ENCODE results near the gene KIAA1328.
A peak's percentile ranks its signal among the peaks of the same experiment; 100 is the strongest.

Gene KIAA1328

GRCh38 chr18:36934884-36935283, 106.0 kb downstream of the KIAA1328 start:
- Histone ChIP-seq H3K9me3 (ENCODE audit: control insufficient read depth, insufficient read depth, low read length) (no peaks in the 10 kb centered on the region), H3K36me3 (ENCODE audit: control insufficient read depth, insufficient read depth, low read length) (no peaks in the 10 kb centered on the region), H3K27me3 (ENCODE audit: control insufficient read depth, insufficient read depth, low read length) (no peaks in the 10 kb centered on the region), H3K4me3 (ENCODE audit: low read length) (no peak overlapping the region), H3K27ac (ENCODE audit: low read length) (no peak overlapping the region), H3K4me1 (ENCODE audit: control insufficient read depth, insufficient read depth, low read length) (no peaks in the 10 kb centered on the region)
- no peak for DNase-seq (ENCODE audit: low read depth, low spot score)
- no CpG with 5 or more reads among the region's 1 CpG for WGBS (ENCODE audit: insufficient coverage, insufficient read length)

- Histone ChIP-seq H3K27me3 (ENCODE audit: control insufficient read depth, insufficient read depth, low read length) (no peaks in the 10 kb centered on the region), H3K4me3 (ENCODE audit: low read length) (no peak overlapping the region), H3K4me1 (ENCODE audit: control insufficient read depth, insufficient read depth, low read length) (peaks cover 1% of the 10 kb centered on the region; the same call in 1 of the 2 replicates), H3K9me3 (ENCODE audit: control insufficient read depth, insufficient read depth, low read length) (no peaks in the 10 kb centered on the region), H3K36me3 (ENCODE audit: control insufficient read depth, insufficient read depth, low read length) (no peaks in the 10 kb centered on the region), H3K27ac (ENCODE audit: low read length) (no peak overlapping the region)
- no CpG with 5 or more reads among the region's 6 CpGs for WGBS (ENCODE audit: insufficient coverage, insufficient read length)
- DNase-seq (ENCODE audit: low read depth, low spot score) = no peak
These were observed 113.3 kb downstream of the KIAA1328 start for GRCh38 chr18:36942264-36942663.

- no peaks in the 10 kb centered on the region for H3K36me3 ChIP-seq (ENCODE audit: control insufficient read depth, insufficient read depth, low read length)
- H3K4me3 ChIP-seq (ENCODE audit: low read length) = no peak overlapping the region
- H3K4me1 ChIP-seq (ENCODE audit: control insufficient read depth, insufficient read depth, low read length) = peaks cover 1% of the 10 kb centered on the region; the same call in 1 of the 2 replicates
- no CpG with 5 or more reads among the region's 6 CpGs for WGBS (ENCODE audit: insufficient coverage, insufficient read length)
- no peak overlapping the region for H3K27ac ChIP-seq (ENCODE audit: low read length)
- peak; percentile 82 for DNase-seq (ENCODE audit: low read depth, low spot score)
- H3K9me3 ChIP-seq (ENCODE audit: control insufficient read depth, insufficient read depth, low read length) = no peaks in the 10 kb centered on the region
- H3K27me3 ChIP-seq (ENCODE audit: control insufficient read depth, insufficient read depth, low read length) = no peaks in the 10 kb centered on the region
These were observed 119.0 kb downstream of the KIAA1328 start for GRCh38 chr18:36947820-36948348.

- Histone ChIP-seq H3K4me1 (ENCODE audit: control insufficient read depth, insufficient read depth, low read length) (peaks cover 1% of the 10 kb centered on the region; the same call in 1 of the 2 replicates), H3K27ac (ENCODE audit: low read length) (no peak overlapping the region), H3K9me3 (ENCODE audit: control insufficient read depth, insufficient read depth, low read length) (no peaks in the 10 kb centered on the region), H3K4me3 (ENCODE audit: low read length) (no peak overlapping the region), H3K36me3 (ENCODE audit: control insufficient read depth, insufficient read depth, low read length) (no peaks in the 10 kb centered on the region), H3K27me3 (ENCODE audit: control insufficient read depth, insufficient read depth, low read length) (no peaks in the 10 kb centered on the region)
- WGBS (ENCODE audit: insufficient coverage, insufficient read length) = no CpG with 5 or more reads among the region's 4 CpGs
- DNase-seq (ENCODE audit: low read depth, low spot score) = no peak
These were observed 121.4 kb downstream of the KIAA1328 start for GRCh38 chr18:36950282-36950681.

GRCh38 chr18:36950960-36951359, 122.0 kb downstream of the KIAA1328 start:
- WGBS (ENCODE audit: insufficient coverage, insufficient read length) = no CpG with 5 or more reads among the region's 2 CpGs
- DNase-seq (ENCODE audit: low read depth, low spot score) = no peak
- no peak overlapping the region for H3K27ac ChIP-seq (ENCODE audit: low read length)
- no peaks in the 10 kb centered on the region for H3K27me3 ChIP-seq (ENCODE audit: control insufficient read depth, insufficient read depth, low read length)
- peaks cover 1% of the 10 kb centered on the region; the same call in 1 of the 2 replicates for H3K4me1 ChIP-seq (ENCODE audit: control insufficient read depth, insufficient read depth, low read length)
- H3K9me3 ChIP-seq (ENCODE audit: control insufficient read depth, insufficient read depth, low read length) = no peaks in the 10 kb centered on the region
- H3K36me3 ChIP-seq (ENCODE audit: control insufficient read depth, insufficient read depth, low read length) = no peaks in the 10 kb centered on the region
- no peak overlapping the region for H3K4me3 ChIP-seq (ENCODE audit: low read length)

- H3K36me3 ChIP-seq (ENCODE audit: control insufficient read depth, insufficient read depth, low read length) = no peaks in the 10 kb centered on the region
- no peaks in the 10 kb centered on the region; the same call in 1 of the 2 replicates for H3K4me1 ChIP-seq (ENCODE audit: control insufficient read depth, insufficient read depth, low read length)
- no peak overlapping the region for H3K27ac ChIP-seq (ENCODE audit: low read length)
- H3K9me3 ChIP-seq (ENCODE audit: control insufficient read depth, insufficient read depth, low read length) = no peaks in the 10 kb centered on the region
- no peaks in the 10 kb centered on the region for H3K27me3 ChIP-seq (ENCODE audit: control insufficient read depth, insufficient read depth, low read length)
- DNase-seq (ENCODE audit: low read depth, low spot score) = no peak
- no CpG with 5 or more reads among the region's 1 CpG for WGBS (ENCODE audit: insufficient coverage, insufficient read length)
- no peak overlapping the region for H3K4me3 ChIP-seq (ENCODE audit: low read length)
These were observed 124.1 kb downstream of the KIAA1328 start for GRCh38 chr18:36953047-36953446.

GRCh38 chr18:36960038-36960437, 131.1 kb downstream of the KIAA1328 start:
- H3K9me3 ChIP-seq (ENCODE audit: control insufficient read depth, insufficient read depth, low read length) = no peaks in the 10 kb centered on the region
- WGBS (ENCODE audit: insufficient coverage, insufficient read length) = no CpG with 5 or more reads among the region's 9 CpGs
- no peaks in the 10 kb centered on the region for H3K36me3 ChIP-seq (ENCODE audit: control insufficient read depth, insufficient read depth, low read length)
- H3K4me1 ChIP-seq (ENCODE audit: control insufficient read depth, insufficient read depth, low read length) = no peaks in the 10 kb centered on the region
- DNase-seq (ENCODE audit: low read depth, low spot score) = no peak
- no peaks in the 10 kb centered on the region for H3K27me3 ChIP-seq (ENCODE audit: control insufficient read depth, insufficient read depth, low read length)
- no peak overlapping the region for H3K4me3 ChIP-seq (ENCODE audit: low read length)
- H3K27ac ChIP-seq (ENCODE audit: low read length) = no peak overlapping the region

GRCh38 chr18:36963464-36963863, 134.5 kb downstream of the KIAA1328 start:
- no peaks in the 10 kb centered on the region for H3K4me1 ChIP-seq (ENCODE audit: control insufficient read depth, insufficient read depth, low read length)
- no peaks in the 10 kb centered on the region for H3K9me3 ChIP-seq (ENCODE audit: control insufficient read depth, insufficient read depth, low read length)
- H3K27me3 ChIP-seq (ENCODE audit: control insufficient read depth, insufficient read depth, low read length) = no peaks in the 10 kb centered on the region
- H3K27ac ChIP-seq (ENCODE audit: low read length) = no peak overlapping the region
- H3K4me3 ChIP-seq (ENCODE audit: low read length) = no peak overlapping the region
- no peaks in the 10 kb centered on the region for H3K36me3 ChIP-seq (ENCODE audit: control insufficient read depth, insufficient read depth, low read length)
- WGBS (ENCODE audit: insufficient coverage, insufficient read length) = no CpG with 5 or more reads among the region's 2 CpGs
- DNase-seq (ENCODE audit: low read depth, low spot score) = no peak

- Histone ChIP-seq H3K4me3 (ENCODE audit: low read length) (no peak overlapping the region), H3K9me3 (ENCODE audit: control insufficient read depth, insufficient read depth, low read length) (no peaks in the 10 kb centered on the region), H3K4me1 (ENCODE audit: control insufficient read depth, insufficient read depth, low read length) (no peaks in the 10 kb centered on the region), H3K27me3 (ENCODE audit: control insufficient read depth, insufficient read depth, low read length) (no peaks in the 10 kb centered on the region), H3K36me3 (ENCODE audit: control insufficient read depth, insufficient read depth, low read length) (no peaks in the 10 kb centered on the region), H3K27ac (ENCODE audit: low read length) (no peak overlapping the region)
- DNase-seq (ENCODE audit: low read depth, low spot score) = no peak
- no CpG with 5 or more reads among the region's 3 CpGs for WGBS (ENCODE audit: insufficient coverage, insufficient read length)
These were observed 145.8 kb downstream of the KIAA1328 start for GRCh38 chr18:36974686-36975085.

GRCh38 chr18:36977121-36977520, 148.2 kb downstream of the KIAA1328 start:
- Histone ChIP-seq H3K27ac (ENCODE audit: low read length) (no peak overlapping the region), H3K4me3 (ENCODE audit: low read length) (no peak overlapping the region), H3K36me3 (ENCODE audit: control insufficient read depth, insufficient read depth, low read length) (no peaks in the 10 kb centered on the region), H3K4me1 (ENCODE audit: control insufficient read depth, insufficient read depth, low read length) (no peaks in the 10 kb centered on the region), H3K27me3 (ENCODE audit: control insufficient read depth, insufficient read depth, low read length) (no peaks in the 10 kb centered on the region), H3K9me3 (ENCODE audit: control insufficient read depth, insufficient read depth, low read length) (no peaks in the 10 kb centered on the region)
- WGBS (ENCODE audit: insufficient coverage, insufficient read length) = no CpG with 5 or more reads among the region's 2 CpGs
- DNase-seq (ENCODE audit: low read depth, low spot score) = no peak

GRCh38 chr18:36993068-36993467, 164.1 kb downstream of the KIAA1328 start:
- no peak for DNase-seq (ENCODE audit: low read depth, low spot score)
- no peaks in the 10 kb centered on the region for H3K27me3 ChIP-seq (ENCODE audit: control insufficient read depth, insufficient read depth, low read length)
- H3K4me1 ChIP-seq (ENCODE audit: control insufficient read depth, insufficient read depth, low read length) = no peaks in the 10 kb centered on the region
- no peaks in the 10 kb centered on the region for H3K9me3 ChIP-seq (ENCODE audit: control insufficient read depth, insufficient read depth, low read length)
- no peak overlapping the region for H3K4me3 ChIP-seq (ENCODE audit: low read length)
- H3K27ac ChIP-seq (ENCODE audit: low read length) = no peak overlapping the region
- H3K36me3 ChIP-seq (ENCODE audit: control insufficient read depth, insufficient read depth, low read length) = no peaks in the 10 kb centered on the region

Data from iPS DF 6.9 (cell line).